Skeletal muscle tissue (tissue), 4 donors: ENCODE results near the gene PROSER3. TPM values are rescaled to one million over a fixed set of nuclear protein-coding genes. Genes with fewer than 3 reads are reported as not detected.

Experiments
- H3K27ac ChIP-seq: one replicate; pipeline ENCODE4 v1.7.0; 2013; ENCODE audit warnings: mild to moderate bottlenecking, low read depth, low read length, inconsistent platforms
- H3K27me3 ChIP-seq, 3 donors: one replicate each; pipeline ENCODE4 v1.7.0; 2013; ENCODE audit warnings: low read length in 3 of 3; ENCODE audit not compliant: control insufficient read depth in 3 of 3, insufficient read depth in 3 of 3
- H3K36me3 ChIP-seq, 3 donors: one replicate each; pipeline ENCODE4 v1.7.0; 2013; ENCODE audit warnings: low read length in 3 of 3; ENCODE audit not compliant: control insufficient read depth in 3 of 3, insufficient read depth in 3 of 3
- H3K4me1 ChIP-seq, 3 donors: one replicate each; pipeline ENCODE4 v1.7.0; 2013; ENCODE audit warnings: low read length in 3 of 3, mild to moderate bottlenecking in 3 of 3; ENCODE audit not compliant: control insufficient read depth in 3 of 3, insufficient read depth in 3 of 3
- H3K4me3 ChIP-seq, 3 donors: one replicate each; pipeline ENCODE4 v1.7.0; 2013; ENCODE audit warnings: low read length in 3 of 3
- H3K9ac ChIP-seq, 3 donors: one replicate each; pipeline ENCODE4 v1.7.0; 2013; ENCODE audit warnings: low read length in 3 of 3, mild to moderate bottlenecking in 3 of 3, moderate library complexity in 2 of 3, low read depth in 1 of 3
- H3K9me3 ChIP-seq, 3 donors: one replicate each; pipeline ENCODE4 v1.7.0; 2013; ENCODE audit warnings: low read length in 3 of 3; ENCODE audit not compliant: control insufficient read depth in 3 of 3
- total RNA-seq: library from RNA; depleted of rRNA; stranded (reverse); fragments of >200 nt; gene quantifications from one replicate; pipeline ENCODE4 v1.2.3, GENCODE V29; 2014
- donor health status: Osteomylitis.

PROSER3 gene
- total RNA-seq, 1 donor from 2014 or later, result 1.0 TPM

DNA sequence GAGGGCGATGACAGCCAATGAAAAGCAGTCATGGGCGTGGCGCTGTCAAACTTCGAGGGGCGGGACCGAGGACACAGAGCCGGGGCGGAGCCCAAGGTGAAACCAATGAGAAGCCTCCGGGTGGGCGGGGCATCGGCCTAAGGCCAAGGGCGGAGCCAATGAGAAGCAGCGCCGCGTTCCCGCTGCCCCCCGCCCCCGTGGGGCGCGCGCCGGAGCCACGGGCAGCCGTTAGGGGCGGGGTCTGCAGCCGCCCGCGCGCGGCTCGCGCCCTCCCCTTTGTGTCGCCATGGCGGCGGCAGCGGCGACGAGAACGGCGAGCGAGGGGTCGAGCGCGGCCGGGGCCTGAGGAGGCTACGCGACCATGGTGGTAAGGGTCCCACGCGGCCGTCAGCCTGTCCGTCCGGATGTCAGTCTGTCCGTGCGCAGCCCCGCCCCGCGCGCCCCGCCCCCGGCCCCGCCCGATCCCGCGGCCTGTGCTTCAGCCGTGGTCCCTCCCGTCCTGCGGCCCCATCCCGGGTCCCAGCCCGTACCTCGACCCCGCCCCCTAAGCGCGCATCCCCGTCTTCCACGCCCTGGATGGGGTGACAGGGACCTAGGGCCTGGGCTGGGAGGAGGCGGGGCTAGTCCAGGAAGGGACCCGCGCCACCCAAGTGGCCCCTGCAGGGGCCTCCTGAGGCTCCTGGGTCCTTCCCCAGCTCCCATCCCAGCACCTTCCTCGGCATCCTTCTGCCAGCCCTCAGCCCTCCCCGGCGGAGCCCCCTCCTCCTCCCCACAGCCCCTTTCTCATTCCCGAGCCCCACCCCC lies 17.5 kb downstream of the PROSER3 start, which contains the start of gene ARHGAP33:
Gene ARHGAP33 (plus strand): TSS at position 267 of the 804 bp plus-strand sequence. CDS start 95 bp downstream, at position 362.
- no peak within 1 kb of the TSS for H3K27ac ChIP-seq
- peaks cover 10 to 13% (median 11%) of the 10 kb centered on the region in 3 donors for H3K4me1 ChIP-seq
- peak within 1 kb of the TSS; percentile 73 to 83 (median 76) for H3K4me3 ChIP-seq
- peaks cover 4 to 13% (median 8%) of the 10 kb centered on the region in 3 donors for H3K36me3 ChIP-seq
- no peaks in the 10 kb centered on the region for H3K9me3 ChIP-seq
- H3K27me3 ChIP-seq, result no peaks in the 10 kb centered on the region
- H3K9ac ChIP-seq, result peak within 1 kb of the TSS; percentile 38 to 76 (median 51)

- Histone ChIP-seq H3K4me3 (peak overlapping the region in 1 of 3 donors; percentile 76), H3K36me3 (peaks cover 4 to 13% (median 9%) of the 10 kb centered on the region in 3 donors), H3K27me3 (no peaks in the 10 kb centered on the region), H3K9ac (peak overlapping the region; percentile 25 to 51 (median 38)), H3K9me3 (no peaks in the 10 kb centered on the region), H3K27ac (no peak overlapping the region), H3K4me1 (peaks cover 10 to 13% (median 11%) of the 10 kb centered on the region in 3 donors)
Measured at GRCh38 chr19:35776102-35776788, 18.3 kb downstream of the PROSER3 start.

DNA sequence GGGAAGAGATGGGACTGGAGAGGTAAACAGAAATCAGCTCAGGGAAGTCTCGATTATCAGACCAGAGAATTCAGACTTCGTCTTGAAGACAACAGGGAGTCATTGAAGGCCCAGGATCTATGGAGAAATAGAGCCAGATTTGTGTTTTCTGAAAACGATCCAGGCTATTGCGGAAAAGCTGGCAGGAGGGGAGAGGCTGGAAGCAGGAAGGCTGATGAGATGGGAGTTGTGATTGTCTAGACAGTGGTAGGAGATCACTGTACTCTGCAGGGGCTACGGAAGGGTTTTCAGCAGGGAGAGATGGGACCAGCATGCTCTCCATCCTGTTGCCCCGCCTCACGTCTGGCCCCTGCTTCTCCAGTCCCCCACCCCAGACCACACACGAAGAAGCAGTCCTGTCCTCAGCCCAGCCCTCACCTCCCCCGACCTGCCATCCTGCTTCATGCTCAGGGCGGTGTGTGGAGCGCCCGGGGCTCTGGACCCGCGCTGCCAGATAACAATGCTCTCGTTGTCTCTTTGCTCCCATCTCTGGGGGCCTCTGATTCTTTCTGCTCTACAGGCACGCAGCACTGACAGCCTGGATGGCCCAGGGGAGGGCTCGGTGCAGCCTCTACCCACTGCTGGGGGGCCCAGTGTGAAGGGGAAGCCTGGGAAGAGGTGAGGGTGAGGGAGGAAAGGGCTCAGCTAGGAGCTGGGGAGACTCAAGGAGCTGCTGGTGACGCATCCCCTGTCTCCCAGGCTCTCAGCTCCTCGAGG lies 19.3 kb downstream of the PROSER3 start:
- H3K27me3 ChIP-seq, result no peaks in the 10 kb centered on the region
- H3K9ac ChIP-seq, result no peak overlapping the region
- H3K36me3 ChIP-seq, result peaks cover 9 to 13% (median 12%) of the 10 kb centered on the region in 3 donors
- no peak overlapping the region for H3K4me3 ChIP-seq
- peaks cover 10 to 13% (median 11%) of the 10 kb centered on the region in 3 donors for H3K4me1 ChIP-seq
- no peaks in the 10 kb centered on the region for H3K9me3 ChIP-seq
- no peak overlapping the region for H3K27ac ChIP-seq

DNA sequence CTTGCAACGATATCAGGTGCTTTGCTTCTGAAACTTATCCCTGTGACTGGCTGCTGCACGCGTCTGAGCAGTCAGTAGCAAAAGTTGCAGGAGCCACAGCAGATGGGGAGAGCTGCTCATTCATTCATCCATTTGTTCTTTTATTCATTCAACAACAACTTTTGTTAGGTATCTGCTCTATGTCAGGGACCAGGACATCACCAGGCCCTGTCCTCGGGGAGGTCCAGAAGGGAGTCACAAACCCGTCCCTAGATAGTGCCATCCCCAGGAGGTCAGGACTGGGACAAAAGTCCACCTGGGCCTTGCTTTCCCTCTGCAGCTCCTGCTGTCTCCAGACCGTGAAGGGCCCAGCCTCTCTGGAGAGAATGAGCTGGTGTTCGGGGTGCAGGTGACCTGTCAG lies 20.0 kb downstream of the PROSER3 start:
- no peak overlapping the region for H3K27ac ChIP-seq
- peak overlapping the region in 1 of 3 donors; percentile 3 for H3K9ac ChIP-seq
- H3K4me3 ChIP-seq, result no peak overlapping the region
- no peaks in the 10 kb centered on the region for H3K9me3 ChIP-seq
- peaks cover 10 to 13% (median 12%) of the 10 kb centered on the region in 3 donors for H3K36me3 ChIP-seq
- H3K27me3 ChIP-seq, result no peaks in the 10 kb centered on the region
- peaks cover 10 to 13% (median 11%) of the 10 kb centered on the region in 3 donors for H3K4me1 ChIP-seq

GRCh38 chr19:35779033-35779432 lies 21.1 kb downstream of the PROSER3 start:
- Histone ChIP-seq H3K9me3 (no peaks in the 10 kb centered on the region), H3K36me3 (peaks cover 10 to 13% (median 12%) of the 10 kb centered on the region in 3 donors), H3K4me3 (no peak overlapping the region), H3K27ac (no peak overlapping the region), H3K9ac (no peak overlapping the region), H3K4me1 (peaks cover 10 to 13% (median 11%) of the 10 kb centered on the region in 3 donors), H3K27me3 (no peaks in the 10 kb centered on the region)

DNA sequence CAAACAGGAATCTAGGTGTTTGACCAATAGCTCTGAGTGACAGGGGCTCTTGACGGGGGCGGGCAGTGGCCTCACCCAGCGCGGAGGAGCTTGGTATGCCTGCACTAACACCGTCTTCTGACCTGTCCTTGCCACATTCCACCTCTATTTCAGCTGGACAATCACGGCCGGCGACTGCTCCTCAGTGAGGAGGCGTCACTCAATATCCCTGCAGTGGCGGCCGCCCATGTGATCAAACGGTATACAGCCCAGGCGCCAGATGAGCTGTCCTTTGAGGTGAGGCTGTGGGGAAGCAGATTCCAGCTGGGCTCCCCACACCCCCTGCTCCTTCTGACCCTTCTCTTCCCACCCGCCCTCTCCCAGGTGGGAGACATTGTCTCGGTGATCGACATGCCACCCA lies 22.1 kb downstream of the PROSER3 start:
- H3K4me1 ChIP-seq, result peaks cover 4 to 5% (median 5%) of the 10 kb centered on the region in 3 donors
- peaks cover 10 to 13% (median 12%) of the 10 kb centered on the region in 3 donors for H3K36me3 ChIP-seq
- no peak overlapping the region for H3K27ac ChIP-seq
- no peaks in the 10 kb centered on the region for H3K27me3 ChIP-seq
- no peak overlapping the region for H3K9ac ChIP-seq
- no peaks in the 10 kb centered on the region for H3K9me3 ChIP-seq
- H3K4me3 ChIP-seq, result no peak overlapping the region

DNA sequence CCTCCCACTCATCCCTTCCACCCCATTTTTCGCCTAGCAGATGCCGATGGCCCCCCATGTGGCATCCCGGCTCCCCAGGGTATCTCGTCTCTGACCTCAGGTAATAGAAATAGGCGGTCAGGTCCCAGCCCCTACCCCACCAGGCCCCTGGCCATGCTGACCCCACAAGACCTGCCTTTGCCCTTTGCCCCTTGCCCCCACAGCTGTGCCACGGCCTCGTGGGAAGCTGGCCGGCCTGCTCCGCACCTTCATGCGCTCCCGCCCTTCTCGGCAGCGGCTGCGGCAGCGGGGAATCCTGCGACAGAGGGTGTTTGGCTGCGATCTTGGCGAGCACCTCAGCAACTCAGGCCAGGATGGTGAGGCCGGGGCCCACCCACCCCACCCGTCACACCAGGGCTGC lies 22.7 kb downstream of the PROSER3 start:
- peaks cover 10 to 13% (median 12%) of the 10 kb centered on the region in 3 donors for H3K36me3 ChIP-seq
- no peaks in the 10 kb centered on the region for H3K27me3 ChIP-seq
- H3K9me3 ChIP-seq, result no peaks in the 10 kb centered on the region
- peaks cover 3 to 5% (median 4%) of the 10 kb centered on the region in 3 donors for H3K4me1 ChIP-seq
- H3K27ac ChIP-seq, result no peak overlapping the region
- no peak overlapping the region for H3K4me3 ChIP-seq
- no peak overlapping the region for H3K9ac ChIP-seq

- Histone ChIP-seq H3K9me3 (no peaks in the 10 kb centered on the region), H3K4me1 (no peaks in the 10 kb centered on the region), H3K27ac (no peak overlapping the region), H3K36me3 (peaks cover 10 to 17% (median 16%) of the 10 kb centered on the region in 3 donors), H3K27me3 (no peaks in the 10 kb centered on the region), H3K9ac (no peak overlapping the region), H3K4me3 (no peak overlapping the region)
Measured at GRCh38 chr19:35781650-35782049, 23.7 kb downstream of the PROSER3 start.

GRCh38 chr19:35782589-35782988 lies 24.6 kb downstream of the PROSER3 start:
- Histone ChIP-seq H3K36me3 (peaks cover 10 to 17% (median 15%) of the 10 kb centered on the region in 3 donors), H3K27me3 (no peaks in the 10 kb centered on the region), H3K4me3 (no peak overlapping the region)

More at GRCh38 chr19:35782589-35782988, 24.6 kb downstream of the PROSER3 start:
- H3K9me3 ChIP-seq, result no peaks in the 10 kb centered on the region
- H3K4me1 ChIP-seq, result no peaks in the 10 kb centered on the region
- H3K27ac ChIP-seq, result no peak overlapping the region
- H3K9ac ChIP-seq, result no peak overlapping the region
